ENCODE measurements around the gene PRPF19. TPM values are rescaled to one million over a fixed set of nuclear protein-coding genes. Genes with fewer than 3 reads are reported as not detected.

The PRPF19 gene
- polyA plus RNA-seq, 1 donor (not counting 4 experiments of a cell fraction or from before 2014, with no cell fraction given): 35.4 TPM

GRCh38 chr11:60864856-60865513, 41.4 kb downstream of the PRPF19 start:
- TF ChIP-seq CTCF (optimal IDR thresholded peaks at IDR 0.05 in 1 of 3, IDR thresholded peaks at IDR 0.05 in 1 of 3, conservative IDR thresholded peaks at IDR 0.05 in 1 of 3; ENCODE audit: extremely low read depth in 1 of 3, insufficient read depth in 2 of 3, low read length in 3 of 3) (no peak), EZH2 (IDR thresholded peaks at IDR 0.05; ENCODE audit: low read length) (no peak)
- Histone ChIP-seq H3K4me3 (ENCODE audit: control insufficient read depth in 2 of 3, extremely low read depth in 1 of 3, insufficient read depth in 2 of 3, low read depth in 1 of 3, low read length in 3 of 3) (no peak overlapping the region), H3K9me3 (ENCODE audit: control insufficient read depth, low read depth, low read length) (no peaks in the 10 kb centered on the region), H2AFZ (ENCODE audit: control insufficient read depth, low read length) (no peak overlapping the region), H4K20me1 (ENCODE audit: control insufficient read depth, extremely low read depth, insufficient read depth, low read length) (no peaks in the 10 kb centered on the region), H3K79me2 (ENCODE audit: control insufficient read depth, insufficient read depth, low read length) (no peaks in the 10 kb centered on the region), H3K4me2 (ENCODE audit: control insufficient read depth, extremely low read depth, insufficient read depth, low read depth, low read length) (no peak overlapping the region), H3K9ac (ENCODE audit: control insufficient read depth, extremely low read depth, insufficient read depth, low read length) (no peak overlapping the region), H3K9me1 (ENCODE audit: control insufficient read depth, extremely low read depth, insufficient read depth, low read length) (no peaks in the 10 kb centered on the region), H3K27me3 (ENCODE audit: control insufficient read depth, extremely low read depth, insufficient read depth, low read length) (no peaks in the 10 kb centered on the region), H3K36me3 (ENCODE audit: control insufficient read depth in 2 of 2, extremely low read depth in 1 of 2, insufficient read depth in 2 of 2, low read length in 2 of 2) (no peaks in the 10 kb centered on the region), H3K4me1 (ENCODE audit: control insufficient read depth, extremely low read depth, insufficient read depth, low read length) (no peaks in the 10 kb centered on the region), H3K27ac (ENCODE audit: control insufficient read depth, insufficient read depth, low read length) (no peak overlapping the region)
- dilution Hi-C loops (cut with MboI; ENCODE audit: extremely low pct_ligation_motif_present, low sequenced_read_pairs): no loop called here
- DNase-seq (ENCODE audit: low read depth, low spot score) (no peak), FAIRE-seq (no peak)

GRCh38 chr11:60863550-60864521, 42.5 kb downstream of the PRPF19 start:
- Histone ChIP-seq H3K9me3 (ENCODE audit: control insufficient read depth, low read depth, low read length) (no peaks in the 10 kb centered on the region), H3K79me2 (ENCODE audit: control insufficient read depth, insufficient read depth, low read length) (no peaks in the 10 kb centered on the region), H3K4me2 (ENCODE audit: control insufficient read depth, extremely low read depth, insufficient read depth, low read depth, low read length) (no peak overlapping the region), H4K20me1 (ENCODE audit: control insufficient read depth, extremely low read depth, insufficient read depth, low read length) (no peaks in the 10 kb centered on the region), H3K9ac (ENCODE audit: control insufficient read depth, extremely low read depth, insufficient read depth, low read length) (no peak overlapping the region), H3K4me3 (ENCODE audit: control insufficient read depth in 2 of 3, extremely low read depth in 1 of 3, insufficient read depth in 2 of 3, low read depth in 1 of 3, low read length in 3 of 3) (no peak overlapping the region), H3K27me3 (ENCODE audit: control insufficient read depth, extremely low read depth, insufficient read depth, low read length) (no peaks in the 10 kb centered on the region), H2AFZ (ENCODE audit: control insufficient read depth, low read length) (no peak overlapping the region), H3K4me1 (ENCODE audit: control insufficient read depth, extremely low read depth, insufficient read depth, low read length) (no peaks in the 10 kb centered on the region), H3K9me1 (ENCODE audit: control insufficient read depth, extremely low read depth, insufficient read depth, low read length) (no peaks in the 10 kb centered on the region), H3K36me3 (ENCODE audit: control insufficient read depth in 2 of 2, extremely low read depth in 1 of 2, insufficient read depth in 2 of 2, low read length in 2 of 2) (no peaks in the 10 kb centered on the region), H3K27ac (ENCODE audit: control insufficient read depth, insufficient read depth, low read length) (no peak overlapping the region)
- no peak for FAIRE-seq
- dilution Hi-C loops (cut with MboI; ENCODE audit: extremely low pct_ligation_motif_present, low sequenced_read_pairs): no loop called here
- no peak for DNase-seq (ENCODE audit: low read depth, low spot score)
- TF ChIP-seq CTCF (optimal IDR thresholded peaks at IDR 0.05 in 1 of 3, IDR thresholded peaks at IDR 0.05 in 1 of 3, conservative IDR thresholded peaks at IDR 0.05 in 1 of 3; ENCODE audit: extremely low read depth in 1 of 3, insufficient read depth in 2 of 3, low read length in 3 of 3) (no peak), EZH2 (IDR thresholded peaks at IDR 0.05; ENCODE audit: low read length) (no peak)
